ENCODE results near the gene WIPF2. TPM values are rescaled to one million over a fixed set of nuclear protein-coding genes. Genes with fewer than 3 reads are reported as not detected.
A peak's percentile ranks its signal among the peaks of the same experiment; 100 is the strongest.

WIPF2 gene
- total RNA-seq, 1 donor from 2014 or later: 11.2 TPM

DNA sequence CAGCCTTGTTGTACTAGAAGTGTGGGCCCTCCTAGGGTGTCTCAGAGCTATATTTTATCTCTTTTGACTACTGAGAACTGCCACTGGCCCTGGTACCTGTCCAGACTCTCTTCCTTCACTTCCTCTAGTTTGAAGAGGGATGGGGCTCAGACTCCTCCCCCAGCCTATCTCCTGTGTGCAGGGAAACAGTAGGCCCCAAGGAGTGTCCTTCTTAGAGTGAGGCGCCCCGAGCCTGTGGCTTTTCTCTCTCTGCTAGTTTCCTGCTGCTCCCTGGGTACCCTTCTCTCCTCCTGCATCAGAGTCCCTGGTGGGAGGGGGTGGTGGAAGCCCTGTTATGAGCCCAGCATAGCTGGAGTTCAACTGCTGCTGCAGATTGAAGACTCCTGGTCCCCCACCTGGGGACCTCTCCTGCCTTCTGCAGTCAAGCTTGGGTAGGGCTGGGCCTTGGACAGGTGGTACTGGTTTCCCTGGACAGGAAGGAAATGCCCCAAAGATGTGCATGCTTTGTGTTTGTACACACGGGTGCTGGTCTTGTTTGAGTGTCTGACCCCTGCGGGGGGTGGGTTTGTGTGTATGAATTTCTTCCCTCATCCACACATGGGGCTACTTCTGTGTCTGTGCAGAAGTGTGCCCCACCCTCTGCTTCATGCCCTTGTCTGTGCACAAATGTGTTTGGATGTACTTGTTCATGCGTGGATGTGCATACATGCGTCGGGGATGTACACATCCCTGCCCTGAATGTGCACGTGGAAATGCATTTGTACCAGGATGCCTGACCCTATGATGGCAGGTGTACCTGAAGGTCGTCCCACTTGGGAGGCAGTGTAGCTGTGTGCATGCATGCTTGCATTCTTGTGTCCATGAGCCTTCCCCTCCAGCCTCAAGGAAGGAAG, 96.8 kb downstream of the WIPF2 start:
- DNase-seq (ENCODE audit: low spot score in 2 of 2): peak in 1 of 2 donors; percentile 61
- peak overlapping the region; percentile 90 to 91 for H3K27ac ChIP-seq
- H3K27me3 ChIP-seq: no peaks in the 10 kb centered on the region
- intact Hi-C loops (cut with DNase I): no loop called here
- H3K4me1 ChIP-seq: peaks cover 52 to 88% of the 10 kb centered on the region in 2 donors
- H3K36me3 ChIP-seq: no peaks in the 10 kb centered on the region
- TF ChIP-seq, protein P1, sequence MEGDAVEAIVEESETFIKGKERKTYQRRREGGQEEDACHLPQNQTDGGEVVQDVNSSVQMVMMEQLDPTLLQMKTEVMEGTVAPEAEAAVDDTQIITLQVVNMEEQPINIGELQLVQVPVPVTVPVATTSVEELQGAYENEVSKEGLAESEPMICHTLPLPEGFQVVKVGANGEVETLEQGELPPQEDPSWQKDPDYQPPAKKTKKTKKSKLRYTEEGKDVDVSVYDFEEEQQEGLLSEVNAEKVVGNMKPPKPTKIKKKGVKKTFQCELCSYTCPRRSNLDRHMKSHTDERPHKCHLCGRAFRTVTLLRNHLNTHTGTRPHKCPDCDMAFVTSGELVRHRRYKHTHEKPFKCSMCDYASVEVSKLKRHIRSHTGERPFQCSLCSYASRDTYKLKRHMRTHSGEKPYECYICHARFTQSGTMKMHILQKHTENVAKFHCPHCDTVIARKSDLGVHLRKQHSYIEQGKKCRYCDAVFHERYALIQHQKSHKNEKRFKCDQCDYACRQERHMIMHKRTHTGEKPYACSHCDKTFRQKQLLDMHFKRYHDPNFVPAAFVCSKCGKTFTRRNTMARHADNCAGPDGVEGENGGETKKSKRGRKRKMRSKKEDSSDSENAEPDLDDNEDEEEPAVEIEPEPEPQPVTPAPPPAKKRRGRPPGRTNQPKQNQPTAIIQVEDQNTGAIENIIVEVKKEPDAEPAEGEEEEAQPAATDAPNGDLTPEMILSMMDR (IDR thresholded peaks at IDR 0.05): no peak
- H3K9me3 ChIP-seq: no peaks in the 10 kb centered on the region
- peak overlapping the region in 1 of 2 donors; percentile 86 for H3K4me3 ChIP-seq

- Histone ChIP-seq H3K4me1 (peaks cover 48 to 88% of the 10 kb centered on the region in 2 donors), H3K9me3 (no peaks in the 10 kb centered on the region), H3K27me3 (no peaks in the 10 kb centered on the region), H3K36me3 (no peaks in the 10 kb centered on the region), H3K4me3 (peak overlapping the region; percentile 70 to 86), H3K27ac (peak overlapping the region; percentile 90 to 91)
- intact Hi-C loops (cut with DNase I): no loop called here
- TF ChIP-seq, protein P1 (IDR thresholded peaks at IDR 0.05): no peak
- DNase-seq (ENCODE audit: low spot score in 2 of 2): peak in 1 of 2 donors; percentile 84
These were observed 97.7 kb downstream of the WIPF2 start for GRCh38 chr17:40316571-40317344.

GRCh38 chr17:40317345-40317873, 98.3 kb downstream of the WIPF2 start:
- H3K4me1 ChIP-seq: peaks cover 47 to 88% of the 10 kb centered on the region in 2 donors
- intact Hi-C loops (cut with DNase I): no loop called here
- peak in 1 of 2 donors; percentile 85 for DNase-seq (ENCODE audit: low spot score in 2 of 2)
- no peaks in the 10 kb centered on the region for H3K36me3 ChIP-seq
- H3K9me3 ChIP-seq: no peaks in the 10 kb centered on the region
- TF ChIP-seq, protein P1 (IDR thresholded peaks at IDR 0.05): peak; percentile 29 to 63 (median 51)
- H3K27me3 ChIP-seq: no peaks in the 10 kb centered on the region
- peak overlapping the region; percentile 70 to 86 for H3K4me3 ChIP-seq
- H3K27ac ChIP-seq: peak overlapping the region; percentile 90 to 91

DNA sequence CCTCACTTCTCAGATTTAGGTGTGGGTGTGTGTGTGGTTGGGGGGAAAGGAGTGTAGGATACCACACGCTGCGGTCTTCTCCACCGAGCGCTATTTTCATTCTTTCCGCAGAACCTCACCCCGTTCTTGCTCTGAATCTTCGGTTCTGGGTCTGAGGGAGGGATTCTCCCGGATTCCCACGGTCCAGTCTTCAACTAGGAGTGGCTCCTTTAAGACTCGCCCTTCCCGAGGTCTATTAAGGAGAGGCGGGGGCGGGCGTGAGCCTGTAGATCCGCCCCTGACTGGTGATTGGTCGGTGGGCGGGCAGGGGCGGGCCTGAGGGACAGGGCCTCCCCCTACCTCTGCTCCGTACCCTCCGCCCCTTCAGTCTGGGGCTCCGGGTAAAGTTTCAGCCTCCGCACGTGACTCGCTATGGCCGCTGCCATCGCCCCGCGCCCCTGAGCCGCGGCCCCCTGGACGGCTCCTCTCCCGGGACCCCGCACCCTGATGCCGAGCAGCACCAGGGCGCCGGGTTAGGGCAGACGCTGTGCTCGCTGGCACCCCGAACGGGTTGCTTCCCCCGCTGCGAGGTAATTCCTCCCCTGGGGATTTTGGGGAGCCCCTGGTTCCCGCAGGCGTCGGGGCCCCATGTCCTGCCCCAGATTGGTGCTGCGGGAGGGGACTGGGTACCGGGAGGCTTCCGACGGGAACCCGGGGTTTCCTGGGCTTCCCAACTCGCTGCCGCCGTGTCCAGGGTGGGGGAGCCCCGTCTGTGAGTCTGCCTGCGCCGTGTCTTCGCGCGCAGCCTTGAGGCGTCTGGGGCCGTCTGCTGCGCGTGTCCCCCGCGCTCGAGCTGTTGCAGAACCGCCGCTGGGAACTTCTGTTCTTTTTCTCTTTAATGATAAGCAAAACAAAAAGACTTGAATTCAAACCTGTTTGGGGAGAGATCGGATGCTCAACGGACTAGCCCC, 99.1 kb downstream of the WIPF2 start:
- Histone ChIP-seq H3K4me3 (peak overlapping the region; percentile 70 to 86), H3K36me3 (no peaks in the 10 kb centered on the region), H3K4me1 (peaks cover 43 to 88% of the 10 kb centered on the region in 2 donors), H3K9me3 (no peaks in the 10 kb centered on the region), H3K27me3 (no peaks in the 10 kb centered on the region), H3K27ac (peak overlapping the region; percentile 90 to 91)
- DNase-seq (ENCODE audit: low spot score in 2 of 2): peak; percentile 91 to 99
- intact Hi-C loops (cut with DNase I): loop anchor here (1.0 kb wide), 1 partner anchor 23 kb away; no protein-coding TSS in a partner anchor
- TF ChIP-seq, protein P1 (IDR thresholded peaks at IDR 0.05): no peak

Measured in ascending aorta (tissue), 2 donors.